ENCODE measurements around the gene MYO5C.

GRCh38 chr15:52238149-52238548, 57.5 kb downstream of the MYO5C start:
- TF ChIP-seq POLR2A (IDR thresholded peaks at IDR 0.05; ENCODE audit: low read depth, low read length) (no peak), CTCF (IDR thresholded peaks at IDR 0.05; ENCODE audit: extremely low read depth in 1 of 2, insufficient read depth in 1 of 2, low read depth in 1 of 2, low read length in 2 of 2) (no peak)
